Adipocyte (in vitro differentiated cells): Measurements from ENCODE around the gene SMPD3.
A peak's percentile ranks its signal among the peaks of the same experiment; 100 is the strongest.

Experiments used
- DNase-seq: peaks from one replicate; pipeline ENCODE4 v3.0.0-alpha.2; 2015; ENCODE audit warnings: low read depth
- H3K27me3 ChIP-seq: replicated peaks from 2 replicates; pipeline ENCODE4 v1.7.0; 2013; ENCODE audit warnings: mild to moderate bottlenecking, low read length, moderate library complexity; ENCODE audit not compliant: control insufficient read depth, insufficient read depth
- H3K36me3 ChIP-seq: 2 replicates; pipeline ENCODE4 v1.7.0; 2013; ENCODE audit warnings: low read length, mild to moderate bottlenecking, moderate library complexity; ENCODE audit not compliant: control insufficient read depth, insufficient read depth, severe bottlenecking
- H3K4me1 ChIP-seq: 2 replicates; pipeline ENCODE4 v1.7.0; 2013; ENCODE audit warnings: mild to moderate bottlenecking, low read length, moderate library complexity; ENCODE audit not compliant: control insufficient read depth, insufficient read depth
- H3K4me3 ChIP-seq: 2 replicates; pipeline ENCODE4 v1.7.0; 2013; ENCODE audit warnings: mild to moderate bottlenecking, low read length, moderate library complexity
- H3K9ac ChIP-seq: 2 replicates; pipeline ENCODE4 v1.7.0; 2013; ENCODE audit warnings: mild to moderate bottlenecking, low read length, moderate library complexity
- H3K9me3 ChIP-seq: 2 replicates; pipeline ENCODE4 v1.7.0; 2013; ENCODE audit warnings: mild to moderate bottlenecking, low read length, moderate library complexity; ENCODE audit not compliant: control insufficient read depth

Gene SMPD3

GRCh38 chr16:68332411-68333121, 115.7 kb downstream of the SMPD3 start:
- peaks cover 38% of the 10 kb centered on the region for H3K4me1 ChIP-seq
- DNase-seq = peak; percentile 11
- peak overlapping the region; percentile 78 for H3K9ac ChIP-seq
- H3K9me3 ChIP-seq = no peaks in the 10 kb centered on the region
- peak overlapping the region; percentile 10 for H3K4me3 ChIP-seq
- no peaks in the 10 kb centered on the region for H3K27me3 ChIP-seq
- H3K36me3 ChIP-seq = peaks cover 25% of the 10 kb centered on the region

DNA sequence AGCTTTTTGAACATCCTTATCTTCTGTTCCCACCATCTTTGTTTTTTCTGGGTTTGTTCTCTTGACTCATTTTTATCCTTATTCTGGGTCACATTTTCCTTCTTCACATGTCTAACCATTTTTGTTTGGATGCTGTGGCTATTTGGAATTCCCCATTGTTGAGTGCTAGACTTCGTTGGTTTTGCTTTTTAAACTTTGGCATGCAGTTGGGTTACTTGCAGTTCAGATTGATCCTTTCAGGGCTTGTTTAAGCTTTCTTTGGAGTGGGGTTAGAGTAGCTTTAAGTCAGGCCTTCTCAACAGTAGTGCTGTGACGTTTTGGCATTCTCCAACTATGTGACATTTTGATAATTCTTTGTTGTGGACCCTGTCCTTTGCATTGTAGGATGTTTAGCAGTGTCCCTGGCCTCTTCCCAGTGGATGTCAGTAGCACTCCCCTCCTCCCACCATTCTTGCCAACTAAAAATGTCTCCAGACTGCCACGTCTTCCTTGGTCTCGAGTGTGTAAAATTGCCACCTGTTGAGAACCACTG, 116.4 kb downstream of the SMPD3 start:
- Histone ChIP-seq H3K4me3 (peak overlapping the region; percentile 10), H3K36me3 (peaks cover 20% of the 10 kb centered on the region), H3K27me3 (no peaks in the 10 kb centered on the region), H3K9me3 (no peaks in the 10 kb centered on the region), H3K9ac (peak overlapping the region; percentile 78), H3K4me1 (peaks cover 38% of the 10 kb centered on the region)
- peak; percentile 53 for DNase-seq

GRCh38 chr16:68328860-68329390, 119.4 kb downstream of the SMPD3 start:
- Histone ChIP-seq H3K36me3 (peaks cover 48% of the 10 kb centered on the region), H3K4me3 (no peak overlapping the region), H3K9ac (no peak overlapping the region), H3K4me1 (peaks cover 25% of the 10 kb centered on the region), H3K9me3 (no peaks in the 10 kb centered on the region), H3K27me3 (no peaks in the 10 kb centered on the region)
- no peak for DNase-seq

- H3K27me3 ChIP-seq = no peaks in the 10 kb centered on the region
- H3K4me3 ChIP-seq = no peak overlapping the region
- H3K36me3 ChIP-seq = peaks cover 54% of the 10 kb centered on the region
- H3K9ac ChIP-seq = no peak overlapping the region
- peaks cover 19% of the 10 kb centered on the region for H3K4me1 ChIP-seq
- H3K9me3 ChIP-seq = no peaks in the 10 kb centered on the region
- DNase-seq = peak; percentile 95
These were observed 120.0 kb downstream of the SMPD3 start for GRCh38 chr16:68328151-68328859.

DNA sequence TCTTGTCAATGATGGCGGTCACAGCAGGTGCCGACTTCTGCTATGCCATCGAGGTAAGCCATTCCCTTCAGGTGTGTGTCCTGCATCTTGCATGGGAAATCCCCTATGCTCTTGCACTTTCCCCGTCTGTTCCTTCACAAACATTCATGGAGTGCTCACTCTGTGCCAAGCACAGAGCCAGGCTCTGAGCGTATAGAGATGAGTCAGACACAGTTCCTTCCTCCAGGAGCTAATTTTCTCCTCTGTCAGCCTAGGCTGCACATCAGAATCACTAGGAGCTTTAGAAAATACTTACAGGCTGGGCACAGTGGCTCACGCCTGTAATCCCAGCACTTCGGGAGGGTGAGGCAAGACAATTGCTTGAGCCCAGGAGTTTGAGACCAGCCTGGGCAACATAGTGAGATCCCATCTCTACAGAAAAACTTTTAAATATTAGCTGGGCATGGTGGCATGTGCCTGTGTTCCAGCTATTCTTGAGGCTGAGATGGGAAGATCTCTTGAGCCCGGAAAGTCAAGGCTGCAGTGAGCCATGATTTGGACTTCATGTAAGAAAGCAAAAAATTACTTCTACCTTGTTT, 123.4 kb downstream of the SMPD3 start:
- DNase-seq = no peak
- H3K4me3 ChIP-seq = no peak overlapping the region
- peaks cover 69% of the 10 kb centered on the region for H3K36me3 ChIP-seq
- H3K9me3 ChIP-seq = no peaks in the 10 kb centered on the region
- no peaks in the 10 kb centered on the region for H3K4me1 ChIP-seq
- H3K9ac ChIP-seq = no peak overlapping the region
- no peaks in the 10 kb centered on the region for H3K27me3 ChIP-seq

DNA sequence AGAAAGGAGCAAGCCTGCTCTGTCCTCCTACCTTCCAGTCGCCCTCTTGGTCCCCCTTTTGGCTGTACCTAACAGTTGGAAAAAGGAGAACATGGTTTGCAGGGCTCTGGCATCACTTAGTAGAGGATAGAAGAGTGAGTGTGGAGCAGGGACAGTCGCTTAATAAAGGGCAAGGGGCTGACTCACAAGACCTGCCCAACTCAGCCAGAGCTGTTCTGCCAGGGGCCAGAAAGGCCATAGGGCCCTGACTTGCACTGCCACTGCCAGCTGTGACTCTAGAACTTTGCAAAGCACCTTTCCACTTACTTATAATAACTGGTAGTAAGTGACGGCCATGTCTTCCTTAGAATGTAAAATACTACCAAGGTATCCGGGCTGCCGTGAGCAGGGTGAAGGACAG, 124.0 kb downstream of the SMPD3 start:
- Histone ChIP-seq H3K27me3 (no peaks in the 10 kb centered on the region), H3K4me1 (no peaks in the 10 kb centered on the region), H3K9ac (no peak overlapping the region), H3K4me3 (no peak overlapping the region), H3K9me3 (no peaks in the 10 kb centered on the region), H3K36me3 (peaks cover 69% of the 10 kb centered on the region)
- DNase-seq = no peak

DNA sequence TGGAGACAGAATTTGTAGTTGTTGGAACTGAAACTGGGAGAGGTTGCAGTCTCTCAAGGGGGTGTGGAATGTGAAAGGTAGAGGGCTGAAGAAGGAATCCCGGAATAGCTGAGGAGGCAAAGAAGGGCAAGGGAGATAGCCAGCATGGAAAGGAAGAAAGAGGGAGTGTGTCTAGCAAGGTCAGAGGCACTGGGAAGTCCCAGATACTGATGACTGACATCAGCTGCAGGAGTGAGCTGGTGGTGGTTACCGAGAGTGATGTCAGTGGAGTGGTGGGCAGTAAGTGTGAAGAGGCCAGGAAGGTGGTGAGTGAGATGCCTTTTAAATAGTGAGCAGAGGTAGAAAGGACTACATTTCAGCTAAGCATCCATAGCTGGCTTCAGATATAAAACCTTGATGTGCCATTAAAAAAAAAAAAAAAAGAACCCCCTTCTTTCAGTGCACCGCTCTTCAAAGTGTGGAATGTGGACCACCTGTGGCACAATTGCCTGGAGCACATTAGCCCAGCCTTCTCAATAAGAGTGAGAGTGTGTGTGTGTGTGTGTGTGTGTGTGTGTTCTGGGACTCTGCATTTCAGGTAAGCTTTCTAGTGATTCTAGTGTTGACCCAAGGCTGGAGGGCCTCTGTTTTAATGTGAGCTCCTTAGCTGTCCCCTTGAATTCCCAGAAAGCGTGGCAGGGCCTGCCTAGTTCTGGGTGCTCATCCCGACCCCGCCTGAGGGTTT, 129.0 kb downstream of the SMPD3 start:
- no peak overlapping the region for H3K9ac ChIP-seq
- H3K4me1 ChIP-seq = no peaks in the 10 kb centered on the region
- DNase-seq = no peak
- no peaks in the 10 kb centered on the region for H3K9me3 ChIP-seq
- peaks cover 73% of the 10 kb centered on the region for H3K36me3 ChIP-seq
- no peaks in the 10 kb centered on the region for H3K27me3 ChIP-seq
- no peak overlapping the region for H3K4me3 ChIP-seq

DNA sequence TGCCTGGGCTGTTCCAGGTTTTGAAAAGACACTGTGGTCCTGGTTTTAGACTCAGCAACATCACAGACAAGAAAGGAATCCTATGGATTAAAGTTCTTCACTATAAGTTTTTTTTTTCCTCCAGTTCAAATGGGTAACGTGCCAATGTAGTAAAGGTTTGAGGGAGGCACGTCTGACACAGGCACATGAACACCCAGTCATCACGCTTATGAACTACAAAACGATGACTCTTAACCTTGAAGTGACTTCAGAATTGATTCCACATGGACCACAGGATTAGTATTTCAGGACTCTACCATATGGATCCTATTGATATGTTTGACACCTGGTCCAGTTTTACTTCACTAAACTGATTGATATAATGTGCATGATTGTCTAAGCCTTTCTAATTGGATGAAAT, 135.2 kb downstream of the SMPD3 start:
- no peak overlapping the region for H3K4me3 ChIP-seq
- H3K36me3 ChIP-seq = peaks cover 26% of the 10 kb centered on the region
- no peak overlapping the region for H3K9ac ChIP-seq
- no peaks in the 10 kb centered on the region for H3K27me3 ChIP-seq
- H3K9me3 ChIP-seq = no peaks in the 10 kb centered on the region
- peaks cover 15% of the 10 kb centered on the region for H3K4me1 ChIP-seq
- no peak for DNase-seq

- no peaks in the 10 kb centered on the region for H3K27me3 ChIP-seq
- peak; percentile 97 for DNase-seq
- H3K36me3 ChIP-seq = peaks cover 24% of the 10 kb centered on the region
- H3K9ac ChIP-seq = peak within 1 kb of the TSS; percentile 94
- H3K9me3 ChIP-seq = no peaks in the 10 kb centered on the region
- H3K4me1 ChIP-seq = peaks cover 15% of the 10 kb centered on the region
- peak within 1 kb of the TSS; percentile 94 for H3K4me3 ChIP-seq
These were observed 137.4 kb downstream of the SMPD3 start, which contains the start of the genes PRMT7 and SLC7A6OS for GRCh38 chr16:68310774-68311511. PRMT7 (plus strand) TSS chr16:68311019; CDS start chr16:68315980, 4,961 bp downstream. SLC7A6OS (minus strand) TSS chr16:68310946; CDS start chr16:68310926, 20 bp downstream.

DNA sequence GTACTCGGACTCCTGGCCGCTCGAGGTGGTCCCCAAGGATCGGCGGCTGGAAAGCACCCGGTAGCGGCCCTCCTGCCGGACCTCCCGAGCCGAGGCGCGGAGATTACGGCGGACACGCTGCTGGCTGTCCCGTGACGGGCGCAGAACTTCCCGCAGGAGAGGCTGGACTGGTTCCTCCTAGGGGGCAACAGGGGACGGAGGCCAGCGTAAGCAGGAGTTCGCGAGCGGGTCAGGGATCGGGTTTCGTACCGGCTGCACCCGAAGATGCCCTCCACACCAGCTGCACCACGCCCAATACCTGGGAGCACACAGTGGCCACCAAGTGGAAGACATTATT, 137.9 kb downstream of the SMPD3 start:
- H3K36me3 ChIP-seq = peaks cover 19% of the 10 kb centered on the region
- H3K9ac ChIP-seq = peak overlapping the region; percentile 94
- H3K4me3 ChIP-seq = peak overlapping the region; percentile 94
- DNase-seq = peak; percentile 69
- H3K9me3 ChIP-seq = no peaks in the 10 kb centered on the region
- no peaks in the 10 kb centered on the region for H3K27me3 ChIP-seq
- H3K4me1 ChIP-seq = peaks cover 15% of the 10 kb centered on the region
